ENCODE measurements around the gene C16orf96.

DNA sequence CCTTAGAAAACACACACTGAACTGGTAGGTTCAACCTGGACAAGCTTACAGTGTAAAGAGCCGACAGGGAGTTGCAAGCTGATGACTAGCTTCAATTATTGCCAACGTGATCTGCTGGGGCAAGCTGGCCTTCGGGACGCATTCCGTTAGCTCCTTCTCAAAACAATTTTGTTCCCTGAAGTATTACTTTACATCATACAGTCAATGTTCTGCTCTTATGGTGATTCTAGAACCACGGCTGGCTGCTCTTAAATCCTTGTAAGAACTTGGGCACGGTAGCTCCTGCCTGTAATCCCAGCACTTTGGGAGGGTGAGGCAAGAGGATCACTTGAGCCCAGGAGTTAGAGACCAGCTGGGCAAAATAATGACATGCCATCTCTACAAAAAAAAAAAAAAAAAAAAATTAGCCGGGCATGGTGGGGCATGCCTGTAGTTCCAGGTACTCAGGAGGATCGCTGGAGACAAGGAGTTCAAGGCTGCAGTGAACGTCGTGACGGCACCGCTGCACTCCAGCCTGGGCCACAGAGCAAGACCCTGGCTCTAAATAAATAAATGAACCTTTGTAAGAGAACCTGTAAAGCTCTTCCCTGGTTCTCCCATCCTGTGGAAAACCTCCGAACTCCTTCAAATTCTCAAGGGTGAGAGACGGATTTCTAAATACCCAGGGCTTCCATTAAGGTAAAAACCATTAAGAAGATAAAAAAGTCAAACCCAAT lies 19.6 kb upstream of the C16orf96 start:
- TF ChIP-seq, protein P1, sequence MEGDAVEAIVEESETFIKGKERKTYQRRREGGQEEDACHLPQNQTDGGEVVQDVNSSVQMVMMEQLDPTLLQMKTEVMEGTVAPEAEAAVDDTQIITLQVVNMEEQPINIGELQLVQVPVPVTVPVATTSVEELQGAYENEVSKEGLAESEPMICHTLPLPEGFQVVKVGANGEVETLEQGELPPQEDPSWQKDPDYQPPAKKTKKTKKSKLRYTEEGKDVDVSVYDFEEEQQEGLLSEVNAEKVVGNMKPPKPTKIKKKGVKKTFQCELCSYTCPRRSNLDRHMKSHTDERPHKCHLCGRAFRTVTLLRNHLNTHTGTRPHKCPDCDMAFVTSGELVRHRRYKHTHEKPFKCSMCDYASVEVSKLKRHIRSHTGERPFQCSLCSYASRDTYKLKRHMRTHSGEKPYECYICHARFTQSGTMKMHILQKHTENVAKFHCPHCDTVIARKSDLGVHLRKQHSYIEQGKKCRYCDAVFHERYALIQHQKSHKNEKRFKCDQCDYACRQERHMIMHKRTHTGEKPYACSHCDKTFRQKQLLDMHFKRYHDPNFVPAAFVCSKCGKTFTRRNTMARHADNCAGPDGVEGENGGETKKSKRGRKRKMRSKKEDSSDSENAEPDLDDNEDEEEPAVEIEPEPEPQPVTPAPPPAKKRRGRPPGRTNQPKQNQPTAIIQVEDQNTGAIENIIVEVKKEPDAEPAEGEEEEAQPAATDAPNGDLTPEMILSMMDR (IDR thresholded peaks at IDR 0.05; ENCODE audit: low read depth, low read length, missing input control): no peak
- TF ChIP-seq FOXA1 (IDR thresholded peaks at IDR 0.05): no peak
- no peak for TF ChIP-seq JUND (IDR thresholded peaks at IDR 0.05)

All from liver (tissue), 3 donors.